Type B pancreatic cell (in vitro differentiated cells): ENCODE measurements around the gene DDO. TPM values are rescaled to one million over a fixed set of nuclear protein-coding genes. Genes with fewer than 3 reads are reported as not detected.

Experiments
- DNase-seq: peaks from one replicate; pipeline ENCODE4 v3.0.0; 2021; ENCODE audit warnings: mixed read lengths; ENCODE audit not compliant: unreplicated experiment; ENCODE audit errors: extremely low spot score
- H3K27ac Mint-ChIP-seq: 2 replicates; pipeline ENCODE4 v1.8.0; 2021; ENCODE audit warnings: mild to moderate bottlenecking, mixed read lengths
- H3K27me3 Mint-ChIP-seq: 2 replicates; pipeline ENCODE4 v1.8.0; 2021; ENCODE audit warnings: mixed read lengths
- H3K36me3 Mint-ChIP-seq: 2 replicates; pipeline ENCODE4 v1.8.0; 2021; ENCODE audit warnings: mixed read lengths
- H3K4me1 Mint-ChIP-seq: one replicate; pipeline ENCODE4 v1.8.0; 2021; ENCODE audit warnings: mixed read lengths; ENCODE audit not compliant: unreplicated experiment
- H3K4me3 Mint-ChIP-seq: 2 replicates; pipeline ENCODE4 v1.8.0; 2021; ENCODE audit warnings: mild to moderate bottlenecking, mixed read lengths
- H3K9me3 Mint-ChIP-seq: 2 replicates; pipeline ENCODE4 v1.8.0; 2021; ENCODE audit warnings: mixed read lengths
- total RNA-seq: library from RNA; stranded (reverse); gene quantifications from 2 replicates; pipeline ENCODE4 v1.2.1, GENCODE V29; 2021; ENCODE audit warnings: low replicate concordance
- TF ChIP-seq, protein P1 (sequence below): fragments of 200-600 bp; sonication (generic); conservative IDR thresholded peaks from 2 replicates; pipeline ENCODE4 v1.5.0; 2021; ENCODE audit warnings: antibody characterized with exemption, mild to moderate bottlenecking

DDO gene
- total RNA-seq, 1 donor from 2014 or later = not detected

DNA sequence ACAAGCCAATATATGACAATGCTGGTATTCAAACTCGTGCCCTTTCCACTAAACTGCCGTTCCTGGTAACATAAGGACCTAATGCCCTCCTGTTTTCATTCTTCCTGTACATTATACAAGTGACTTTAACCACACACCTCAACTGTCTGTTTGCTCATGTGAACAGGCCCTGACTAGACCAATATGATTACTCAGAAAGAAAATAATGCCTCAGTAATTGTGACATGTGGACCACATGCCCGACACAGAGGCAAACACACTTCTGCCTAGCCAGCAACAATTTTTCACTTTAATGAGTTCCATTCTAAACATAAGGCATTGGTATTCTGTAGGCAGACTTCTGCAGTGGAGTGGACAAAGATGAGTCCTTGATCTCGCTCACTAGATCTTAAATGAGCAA is 31.0 kb upstream of the DDO start:
- TF ChIP-seq, protein P1, sequence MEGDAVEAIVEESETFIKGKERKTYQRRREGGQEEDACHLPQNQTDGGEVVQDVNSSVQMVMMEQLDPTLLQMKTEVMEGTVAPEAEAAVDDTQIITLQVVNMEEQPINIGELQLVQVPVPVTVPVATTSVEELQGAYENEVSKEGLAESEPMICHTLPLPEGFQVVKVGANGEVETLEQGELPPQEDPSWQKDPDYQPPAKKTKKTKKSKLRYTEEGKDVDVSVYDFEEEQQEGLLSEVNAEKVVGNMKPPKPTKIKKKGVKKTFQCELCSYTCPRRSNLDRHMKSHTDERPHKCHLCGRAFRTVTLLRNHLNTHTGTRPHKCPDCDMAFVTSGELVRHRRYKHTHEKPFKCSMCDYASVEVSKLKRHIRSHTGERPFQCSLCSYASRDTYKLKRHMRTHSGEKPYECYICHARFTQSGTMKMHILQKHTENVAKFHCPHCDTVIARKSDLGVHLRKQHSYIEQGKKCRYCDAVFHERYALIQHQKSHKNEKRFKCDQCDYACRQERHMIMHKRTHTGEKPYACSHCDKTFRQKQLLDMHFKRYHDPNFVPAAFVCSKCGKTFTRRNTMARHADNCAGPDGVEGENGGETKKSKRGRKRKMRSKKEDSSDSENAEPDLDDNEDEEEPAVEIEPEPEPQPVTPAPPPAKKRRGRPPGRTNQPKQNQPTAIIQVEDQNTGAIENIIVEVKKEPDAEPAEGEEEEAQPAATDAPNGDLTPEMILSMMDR = no peak

DNA sequence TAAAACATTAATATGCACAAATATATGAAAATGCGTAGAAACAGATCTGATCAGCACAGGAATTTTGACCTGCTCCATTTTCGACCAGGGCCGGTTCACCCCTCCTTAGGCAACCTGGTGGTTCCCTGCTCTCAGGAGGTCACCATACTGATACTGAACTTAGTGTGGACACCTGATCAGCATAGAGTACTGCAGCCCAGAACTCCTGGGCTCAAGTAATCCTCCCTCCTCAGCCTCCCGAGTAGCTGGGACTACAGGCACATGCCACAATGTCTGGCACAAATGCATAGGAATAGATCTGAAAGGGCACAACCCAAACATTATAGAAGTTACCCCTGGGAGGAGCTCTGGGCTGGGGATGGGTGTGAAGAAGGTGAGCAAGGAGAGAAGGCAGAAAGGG is 24.7 kb upstream of the DDO start:
- Mint-ChIP-seq H3K4me3 (no peak overlapping the region), H3K27me3 (no peaks in the 10 kb centered on the region), H3K27ac (no peak overlapping the region), H3K4me1 (no peaks in the 10 kb centered on the region), H3K9me3 (no peaks in the 10 kb centered on the region), H3K36me3 (no peaks in the 10 kb centered on the region)
- DNase-seq = no peak
- TF ChIP-seq, protein P1 = no peak

More for the DNA sequence above, 31.0 kb upstream of the DDO start:
- Mint-ChIP-seq H3K27me3 (no peaks in the 10 kb centered on the region), H3K4me1 (peaks cover 4% of the 10 kb centered on the region), H3K9me3 (no peaks in the 10 kb centered on the region), H3K4me3 (no peak overlapping the region), H3K36me3 (no peaks in the 10 kb centered on the region), H3K27ac (no peak overlapping the region)
- no peak for DNase-seq

DNA sequence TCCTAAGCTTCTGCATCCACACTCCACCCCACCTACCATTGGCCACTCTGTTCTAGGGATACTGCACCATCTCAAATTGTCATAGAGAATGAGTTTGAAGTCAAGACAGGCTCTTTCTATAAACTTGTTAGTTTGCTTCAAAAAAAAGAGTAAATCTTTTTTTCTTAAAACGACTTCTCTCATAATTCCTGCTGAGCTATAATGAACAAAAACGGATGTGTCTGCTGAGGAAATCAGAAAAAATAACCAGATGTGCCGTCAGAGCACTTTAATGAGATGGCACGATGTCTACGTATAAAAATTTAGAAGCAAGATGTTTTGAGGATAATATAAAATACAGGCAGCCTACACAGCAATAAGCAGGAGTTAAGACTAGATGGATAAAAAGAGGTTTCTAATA is 24.0 kb upstream of the DDO start:
- Mint-ChIP-seq H3K9me3 (no peaks in the 10 kb centered on the region), H3K27me3 (no peaks in the 10 kb centered on the region)

DNA sequence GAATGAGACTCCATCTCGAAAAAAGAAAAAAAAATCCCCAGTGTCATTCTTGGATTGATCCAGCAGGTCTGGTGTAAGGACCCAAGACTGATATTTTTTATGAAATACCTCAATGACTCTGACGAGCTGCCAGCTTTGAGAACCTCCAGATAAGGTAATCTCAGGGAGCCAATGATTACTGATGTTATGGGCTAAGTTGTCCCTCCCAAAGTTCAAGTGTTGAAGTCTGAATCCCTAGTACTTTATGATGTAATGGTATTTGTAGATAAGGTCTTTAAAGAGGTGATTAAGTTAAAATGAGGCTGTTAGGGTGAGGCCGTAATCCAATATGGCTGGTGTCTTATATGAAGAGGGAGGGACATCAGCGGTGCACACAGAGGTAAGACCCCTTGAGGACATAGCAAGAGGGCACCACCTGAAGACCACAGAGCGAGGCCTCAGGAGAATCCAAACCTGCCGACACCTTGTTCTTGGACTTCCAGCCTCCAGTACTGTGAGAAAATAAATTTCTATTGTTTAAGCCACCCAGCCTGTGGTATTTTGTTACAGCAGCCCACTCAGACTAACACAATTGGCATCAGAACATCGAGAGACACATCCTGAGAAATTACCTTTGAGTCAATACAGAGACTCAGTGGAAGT is 19.7 kb upstream of the DDO start:
- no peaks in the 10 kb centered on the region for H3K36me3 Mint-ChIP-seq
- H3K27me3 Mint-ChIP-seq = no peaks in the 10 kb centered on the region
- H3K4me3 Mint-ChIP-seq = no peak overlapping the region
- TF ChIP-seq, protein P1 = no peak
- no peaks in the 10 kb centered on the region for H3K4me1 Mint-ChIP-seq
- no peak overlapping the region for H3K27ac Mint-ChIP-seq
- no peaks in the 10 kb centered on the region for H3K9me3 Mint-ChIP-seq
- DNase-seq = no peak

More for the DNA sequence above, 24.0 kb upstream of the DDO start:
- Mint-ChIP-seq H3K4me3 (no peak overlapping the region), H3K4me1 (no peaks in the 10 kb centered on the region), H3K36me3 (no peaks in the 10 kb centered on the region), H3K27ac (no peak overlapping the region)
- TF ChIP-seq, protein P1 = no peak
- DNase-seq = no peak

DNA sequence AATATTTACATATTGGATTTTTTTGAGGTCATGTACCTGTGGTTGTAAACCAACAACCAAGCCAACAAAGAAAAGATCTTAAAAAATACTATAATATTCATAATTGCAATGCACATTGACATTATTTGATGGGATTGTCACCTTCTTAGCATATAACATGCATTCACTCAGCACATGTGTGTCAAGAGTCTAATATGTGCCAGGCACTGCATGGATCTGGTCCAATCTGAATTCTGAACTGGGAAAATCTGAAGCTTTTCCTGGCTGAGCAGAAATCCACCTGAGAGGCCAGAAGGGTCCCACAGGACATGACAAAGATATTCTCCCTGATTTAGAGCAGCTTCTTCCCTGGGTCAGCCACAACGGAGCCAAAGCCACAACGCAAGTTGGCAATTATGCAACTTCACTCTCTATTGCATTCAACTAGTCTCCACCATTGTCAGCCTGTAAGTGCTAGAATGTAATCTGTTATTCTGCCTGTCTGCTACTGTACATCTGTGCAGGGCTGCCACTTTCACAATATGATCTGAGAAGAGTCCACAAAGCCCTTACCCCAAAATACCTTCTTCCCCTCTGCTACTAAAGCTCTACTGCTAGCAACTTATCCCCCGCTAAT is 17.0 kb upstream of the DDO start:
- H3K27me3 Mint-ChIP-seq = no peaks in the 10 kb centered on the region
- no peaks in the 10 kb centered on the region for H3K36me3 Mint-ChIP-seq
- no peak for DNase-seq
- TF ChIP-seq, protein P1 = no peak
- no peak overlapping the region for H3K4me3 Mint-ChIP-seq
- H3K4me1 Mint-ChIP-seq = no peaks in the 10 kb centered on the region
- no peak overlapping the region for H3K27ac Mint-ChIP-seq
- no peaks in the 10 kb centered on the region for H3K9me3 Mint-ChIP-seq
